CD14-positive monocyte (primary cell): ENCODE measurements around the gene CAPG. TPM values are rescaled to one million over a fixed set of nuclear protein-coding genes. Genes with fewer than 3 reads are reported as not detected.

Experiments
- DNase-seq, 3 donors: peaks; one replicate each; pipeline ENCODE4 v3.0.0-alpha.2; 2011 to 2022
- H2AFZ ChIP-seq: 2 replicates; pipeline ENCODE4 v1.6.0; 2012; ENCODE audit warnings: mild to moderate bottlenecking, low read depth, low read length, inconsistent platforms; ENCODE audit not compliant: insufficient read depth, poor library complexity, severe bottlenecking
- H3K27ac ChIP-seq, 2 donors: 1 replicate in 1 of 2; 2 replicates in 1 of 2; pipeline ENCODE4 v1.5.1; 2012 to 2013; ENCODE audit warnings: low read length in 2 of 2, control low read depth in 1 of 2, inconsistent platforms in 1 of 2, low read depth in 1 of 2, mild to moderate bottlenecking in 1 of 2
- H3K27me3 ChIP-seq, 2 donors: one replicate each; pipeline versions ENCODE4 v1.6.0 to v1.6.1; 2011 to 2013; ENCODE audit warnings: low read length in 2 of 2; ENCODE audit not compliant: control insufficient read depth in 2 of 2, insufficient read depth in 2 of 2
- H3K36me3 ChIP-seq, 2 donors: replicated peaks in 1 of 2; 1 replicate in 1 of 2; 2 replicates in 1 of 2; pipeline versions ENCODE4 v1.5.1 to v1.6.1; 2012 to 2013; ENCODE audit warnings: low read length in 2 of 2, control low read depth in 1 of 2, inconsistent platforms in 1 of 2, mild to moderate bottlenecking in 1 of 2; ENCODE audit not compliant: insufficient read depth in 2 of 2, control insufficient read depth in 1 of 2
- H3K4me1 ChIP-seq, 2 donors: 1 replicate in 1 of 2; 2 replicates in 1 of 2; pipeline versions ENCODE4 v1.5.1 to v1.6.1; 2012 to 2013; ENCODE audit warnings: low read length in 2 of 2, control low read depth in 1 of 2, inconsistent platforms in 1 of 2, mild to moderate bottlenecking in 1 of 2, moderate library complexity in 1 of 2; ENCODE audit not compliant: insufficient read depth in 2 of 2, control insufficient read depth in 1 of 2
- H3K4me2 ChIP-seq: replicated peaks from 2 replicates; pipeline ENCODE3; 2012; ENCODE audit warnings: low read length, moderate library complexity, mild to moderate bottlenecking; ENCODE audit not compliant: poor library complexity, severe bottlenecking; ENCODE audit errors: extremely low read depth
- H3K4me3 ChIP-seq, 3 experiments: fragments of 200-600 bp in 1 of 3; sonication (generic) in 1 of 3; replicated peaks in 1 of 3; 1 replicate in 2 of 3; 2 replicates in 1 of 3; pipeline ENCODE4 v1.5.1; 2011 to 2013; ENCODE audit warnings: low read length in 3 of 3, mild to moderate bottlenecking in 3 of 3, control low read depth in 2 of 3, low read depth in 2 of 3, inconsistent platforms in 1 of 3, moderate library complexity in 1 of 3
- H3K79me2 ChIP-seq: 2 replicates; pipeline ENCODE4 v1.6.0; 2012; ENCODE audit warnings: mild to moderate bottlenecking, control low read depth, inconsistent platforms, low read length, moderate library complexity; ENCODE audit not compliant: insufficient read depth
- H3K9ac ChIP-seq: 2 replicates; pipeline ENCODE4 v1.6.0; 2017; ENCODE audit warnings: low read length, mild to moderate bottlenecking; ENCODE audit not compliant: insufficient read depth, poor library complexity, severe bottlenecking
- H3K9me3 ChIP-seq, 2 donors: replicated peaks in 1 of 2; 1 replicate in 1 of 2; 2 replicates in 1 of 2; pipeline versions ENCODE4 v1.5.1 to v1.6.1; 2012 to 2013; ENCODE audit warnings: low read length in 2 of 2, control low read depth in 1 of 2; ENCODE audit not compliant: control insufficient read depth in 1 of 2, insufficient read depth in 1 of 2
- H4K20me1 ChIP-seq: 2 replicates; pipeline ENCODE4 v1.6.0; 2012; ENCODE audit warnings: mild to moderate bottlenecking, low read length, control low read depth, moderate library complexity; ENCODE audit not compliant: insufficient read depth
- H3K27ac Mint-ChIP-seq, 7 donors: one replicate each; pipeline ENCODE4 v1.8.0; 2020; ENCODE audit warnings: mild to moderate bottlenecking in 7 of 7, mixed read lengths in 7 of 7, moderate library complexity in 6 of 7, inconsistent platforms in 2 of 7
- H3K27me3 Mint-ChIP-seq, 3 donors: one replicate each; pipeline ENCODE4 v1.8.0; 2021 to 2022; ENCODE audit warnings: low read depth in 3 of 3, mild to moderate bottlenecking in 3 of 3, mixed read lengths in 3 of 3, moderate library complexity in 3 of 3, inconsistent platforms in 1 of 3
- H3K36me3 Mint-ChIP-seq, 2 donors: one replicate each; pipeline ENCODE4 v1.8.0; 2020; ENCODE audit warnings: mixed read lengths in 2 of 2, inconsistent platforms in 1 of 2, mild to moderate bottlenecking in 1 of 2
- H3K4me1 Mint-ChIP-seq: one replicate; pipeline ENCODE4 v1.8.0; 2020; ENCODE audit warnings: mild to moderate bottlenecking, mixed read lengths
- H3K4me3 Mint-ChIP-seq, 2 donors: one replicate each; pipeline ENCODE4 v1.8.0; 2020; ENCODE audit warnings: mild to moderate bottlenecking in 2 of 2, mixed read lengths in 2 of 2, moderate library complexity in 1 of 2
- H3K9me3 Mint-ChIP-seq, 7 donors: one replicate each; pipeline ENCODE4 v1.8.0; 2020 to 2022; ENCODE audit warnings: mixed read lengths in 7 of 7, mild to moderate bottlenecking in 6 of 7, moderate library complexity in 6 of 7, inconsistent platforms in 2 of 7
- WGBS: methylation state at CpG from one replicate; pipeline ENCODE4 v1.1.5; 2013; ENCODE audit warnings: missing lambda C conversion rate; ENCODE audit not compliant: insufficient coverage; 5-methylcytosine and 5-hydroxymethylcytosine counted together
- intact Hi-C, 2 donors: fragments of 100-400 bp; cut with micrococcal nuclease; formaldehyde crosslinking; loops; one replicate each; pipeline versions ENCODE4 v1.15.0 to v1.15.1; 2023
- polyA plus RNA-seq, 3 donors: library from polyadenylated mRNA; depleted of rRNA in 1 of 3; unstranded in 2 of 3; stranded (reverse) in 1 of 3; fragments of 300-500 nt in 2 of 3; fragments of >200 nt in 1 of 3; fragmentation: Illumina TruSeq in 2 of 3; gene quantifications; 1 replicate in 2 of 3; 2 replicates in 1 of 3; pipeline ENCODE4 v1.2.3, GENCODE V29; 2012 to 2021
- TF ChIP-seq, protein P1 (sequence below): fragments of 200-600 bp; IDR thresholded peaks from one replicate; pipeline ENCODE4 v1.8.0; 2022; ENCODE audit warnings: antibody characterized with exemption, mild to moderate bottlenecking

The CAPG gene
- polyA plus RNA-seq, 3 donors, result 474 to 847 (median 631) TPM

DNA sequence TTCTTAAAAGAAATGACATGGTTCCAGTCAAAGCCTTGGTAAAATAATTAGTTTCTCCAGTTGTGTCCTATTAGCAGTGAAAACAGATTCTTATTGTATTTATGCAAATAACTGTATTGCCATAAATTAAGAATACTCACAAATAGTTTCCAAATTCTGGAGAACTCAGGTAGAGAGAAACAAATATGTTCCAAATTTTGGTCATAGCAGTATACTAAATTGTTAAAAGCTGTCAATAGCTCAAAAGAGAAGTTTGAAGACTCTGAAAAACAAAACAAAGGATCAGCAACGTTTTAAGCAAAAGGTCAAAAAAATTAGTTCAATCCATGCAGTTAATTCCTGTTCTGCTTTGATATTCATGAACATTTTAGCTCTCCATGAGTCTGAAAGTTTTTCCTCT lies 30.1 kb downstream of the CAPG start:
- no peaks in the 10 kb centered on the region for H3K27me3 Mint-ChIP-seq
- DNase-seq, result no peak
- TF ChIP-seq, protein P1, sequence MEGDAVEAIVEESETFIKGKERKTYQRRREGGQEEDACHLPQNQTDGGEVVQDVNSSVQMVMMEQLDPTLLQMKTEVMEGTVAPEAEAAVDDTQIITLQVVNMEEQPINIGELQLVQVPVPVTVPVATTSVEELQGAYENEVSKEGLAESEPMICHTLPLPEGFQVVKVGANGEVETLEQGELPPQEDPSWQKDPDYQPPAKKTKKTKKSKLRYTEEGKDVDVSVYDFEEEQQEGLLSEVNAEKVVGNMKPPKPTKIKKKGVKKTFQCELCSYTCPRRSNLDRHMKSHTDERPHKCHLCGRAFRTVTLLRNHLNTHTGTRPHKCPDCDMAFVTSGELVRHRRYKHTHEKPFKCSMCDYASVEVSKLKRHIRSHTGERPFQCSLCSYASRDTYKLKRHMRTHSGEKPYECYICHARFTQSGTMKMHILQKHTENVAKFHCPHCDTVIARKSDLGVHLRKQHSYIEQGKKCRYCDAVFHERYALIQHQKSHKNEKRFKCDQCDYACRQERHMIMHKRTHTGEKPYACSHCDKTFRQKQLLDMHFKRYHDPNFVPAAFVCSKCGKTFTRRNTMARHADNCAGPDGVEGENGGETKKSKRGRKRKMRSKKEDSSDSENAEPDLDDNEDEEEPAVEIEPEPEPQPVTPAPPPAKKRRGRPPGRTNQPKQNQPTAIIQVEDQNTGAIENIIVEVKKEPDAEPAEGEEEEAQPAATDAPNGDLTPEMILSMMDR, result no peak
- no peak overlapping the region for H3K4me2 ChIP-seq
- no peak overlapping the region for H3K27ac Mint-ChIP-seq
- H3K4me1 ChIP-seq, result no peaks in the 10 kb centered on the region
- H3K4me1 Mint-ChIP-seq, result no peaks in the 10 kb centered on the region
- H3K36me3 ChIP-seq, result peaks cover 44 to 84% of the 10 kb centered on the region in 2 donors
- intact Hi-C loops, result no loop called here
- no peak overlapping the region for H3K9ac ChIP-seq
- no peak overlapping the region for H3K27ac ChIP-seq
- H3K9me3 ChIP-seq, result peaks cover 4 to 10% of the 10 kb centered on the region in 2 donors
- H4K20me1 ChIP-seq, result no peaks in the 10 kb centered on the region
- peaks cover 2 to 12% (median 6%) of the 10 kb centered on the region in 7 donors for H3K9me3 Mint-ChIP-seq
- no peaks in the 10 kb centered on the region for H3K79me2 ChIP-seq
- H3K27me3 ChIP-seq, result no peaks in the 10 kb centered on the region
- WGBS, result 100% methylated on average over 1 of the region's 1 CpG
- no peak overlapping the region for H2AFZ ChIP-seq
- H3K4me3 Mint-ChIP-seq, result no peak overlapping the region
- H3K4me3 ChIP-seq, result no peak overlapping the region
- H3K36me3 Mint-ChIP-seq, result peaks cover 69 to 88% of the 10 kb centered on the region in 2 donors

- TF ChIP-seq, protein P1, result no peak
- Histone ChIP-seq H2AFZ (no peak overlapping the region), H3K36me3 (peaks cover 44 to 77% of the 10 kb centered on the region in 2 donors), H3K4me3 (no peak overlapping the region), H3K9ac (no peak overlapping the region), H3K79me2 (no peaks in the 10 kb centered on the region), H3K27me3 (no peaks in the 10 kb centered on the region), H3K9me3 (peaks cover 7 to 10% of the 10 kb centered on the region in 2 donors), H3K4me1 (no peaks in the 10 kb centered on the region), H3K4me2 (no peak overlapping the region), H3K27ac (no peak overlapping the region), H4K20me1 (no peaks in the 10 kb centered on the region)
- Mint-ChIP-seq H3K9me3 (peaks cover 3 to 18% (median 6%) of the 10 kb centered on the region in 7 donors), H3K27me3 (no peaks in the 10 kb centered on the region), H3K4me3 (no peak overlapping the region), H3K4me1 (no peaks in the 10 kb centered on the region), H3K27ac (no peak overlapping the region), H3K36me3 (peaks cover 60 to 81% of the 10 kb centered on the region in 2 donors)
- no peak for DNase-seq
- intact Hi-C loops, result no loop called here
- no CpG with 5 or more reads among the region's 5 CpGs for WGBS
Observed at GRCh38 chr2:85378257-85378656, 31.9 kb downstream of the CAPG start.
